Coronary artery (tissue), 2 donors: Measurements from ENCODE around the gene FGG.
"Not testable (repeated sequence)": the region's sequence is repeated elsewhere in the genome, so short reads cannot be mapped to it uniquely, and the experiment has no call there.

Experiments used
- DNase-seq: peaks from one replicate; pipeline ENCODE4 v3.0.0-alpha.2; 2017; ENCODE audit warnings: low spot score
- H3K27ac ChIP-seq, 2 donors: fragments of 200-600 bp; sonication (generic); one replicate each; pipeline ENCODE4 v1.5.1; 2016 to 2019
- H3K4me3 ChIP-seq: fragments of 200-600 bp; sonication (generic); 2 replicates; pipeline ENCODE4 v1.5.1; 2016; ENCODE audit warnings: mild to moderate bottlenecking, moderate library complexity
- CTCF ChIP-seq: fragments of 200-600 bp; sonication (generic); IDR thresholded peaks from one replicate; pipeline ENCODE4 v1.5.1; 2019; ENCODE audit warnings: antibody characterized with exemption

The FGG gene

GRCh38 chr4:154604696-154605200, 7.7 kb downstream of the FGG start:
- no peak overlapping the region for H3K4me3 ChIP-seq
- DNase-seq = no peak
- H3K27ac ChIP-seq = no peak overlapping the region
- TF ChIP-seq CTCF = no peak

- H3K4me3 ChIP-seq = no peak overlapping the region
- no peak for DNase-seq
- H3K27ac ChIP-seq = no peak overlapping the region
- no peak for TF ChIP-seq CTCF
These were observed 9.2 kb downstream of the FGG start for GRCh38 chr4:154603033-154603943.

DNA sequence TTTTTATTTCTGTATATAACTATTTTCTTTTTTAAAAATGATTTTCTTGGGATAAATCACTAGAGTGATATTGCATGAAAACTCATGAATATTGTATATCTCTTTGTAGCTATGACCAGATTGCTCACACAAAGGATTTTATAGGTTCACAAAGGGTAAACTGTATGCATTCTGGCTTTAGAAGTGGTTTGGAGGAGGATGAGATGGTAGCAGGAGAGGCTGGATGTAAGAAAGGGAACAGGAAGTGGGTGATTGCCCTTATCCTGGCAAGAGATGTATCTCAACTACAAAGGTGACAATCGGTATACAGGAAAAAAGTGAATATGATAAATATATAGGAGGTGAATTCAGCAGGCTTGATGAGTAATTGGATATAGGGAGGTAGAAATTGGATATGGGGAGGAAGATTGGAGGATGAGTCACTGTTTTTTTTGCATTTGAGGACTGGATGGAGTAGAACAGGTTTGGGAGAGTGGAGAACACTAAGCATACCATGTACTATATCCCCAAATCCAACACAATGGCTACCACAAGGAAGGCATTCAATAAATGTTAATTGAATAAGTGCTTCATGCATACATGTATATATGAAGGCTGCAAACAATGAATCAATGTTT, 9.9 kb downstream of the FGG start:
- no peak for TF ChIP-seq CTCF
- Histone ChIP-seq H3K27ac (no peak overlapping the region), H3K4me3 (no peak overlapping the region)
- no peak for DNase-seq

- Histone ChIP-seq H3K27ac (no peak overlapping the region), H3K4me3 (no peak overlapping the region)
- DNase-seq = no peak
- no peak for TF ChIP-seq CTCF
These were observed 14.4 kb downstream of the FGG start for GRCh38 chr4:154597798-154598774.

DNA sequence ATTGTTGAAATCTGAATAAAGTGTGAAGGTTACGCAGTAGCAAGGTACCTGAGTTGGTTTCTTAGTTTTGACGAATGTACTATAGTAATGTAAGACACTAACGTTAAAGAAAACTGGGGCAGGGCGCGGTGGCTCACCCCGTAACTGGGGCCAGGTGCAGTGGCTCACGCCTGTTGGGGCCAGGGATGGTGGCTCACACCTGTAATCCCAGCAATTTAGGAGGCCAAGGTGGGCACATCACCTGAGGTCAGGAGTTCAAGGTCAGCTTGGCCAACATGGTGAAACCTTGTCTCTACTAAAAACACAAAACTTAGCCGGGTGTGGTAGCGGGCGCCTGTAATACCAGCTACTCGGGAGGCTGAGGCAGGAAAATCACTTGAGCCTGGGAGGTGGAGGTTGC, 15.2 kb downstream of the FGG start:
- not testable (repeated sequence) for DNase-seq, H3K4me3 ChIP-seq, H3K27ac ChIP-seq

- no peak for TF ChIP-seq CTCF
These were observed 16.6 kb downstream of the FGG start for GRCh38 chr4:154595807-154596206.

DNA sequence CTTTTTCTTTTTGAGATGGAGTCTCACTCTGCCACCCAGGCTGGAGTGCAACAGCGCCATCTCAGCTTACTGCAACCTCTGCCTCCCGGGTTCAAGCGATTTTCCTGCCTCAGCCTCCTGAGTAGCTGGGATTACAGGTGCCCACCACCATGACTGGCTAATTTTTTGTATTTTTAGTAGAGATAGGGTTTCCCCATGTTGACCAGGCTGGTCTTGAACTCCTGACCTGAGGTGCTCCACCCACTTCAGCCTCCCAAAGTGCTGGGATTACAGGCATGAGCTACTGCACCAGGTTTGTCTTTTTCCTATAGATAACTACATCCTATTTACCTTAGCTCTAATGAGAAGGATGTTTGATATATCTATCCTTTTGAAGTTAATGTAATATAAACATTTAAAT, 18.1 kb downstream of the FGG start:
- DNase-seq, H3K4me3 ChIP-seq, H3K27ac ChIP-seq: not testable (repeated sequence)

More at GRCh38 chr4:154595807-154596206, 16.6 kb downstream of the FGG start:
- Histone ChIP-seq H3K4me3 (no peak overlapping the region), H3K27ac (no peak overlapping the region)
- no peak for DNase-seq
